HUES64 (cell line): ENCODE data around the gene GPRC5B.

Experiments used
- H3K27ac ChIP-seq: 2 replicates; pipeline ENCODE4 v1.7.0; 2013; ENCODE audit warnings: low read depth, low read length, inconsistent platforms
- H3K27me3 ChIP-seq: 2 replicates; pipeline ENCODE4 v1.6.1; 2013; ENCODE audit warnings: mild to moderate bottlenecking, low read length; ENCODE audit not compliant: insufficient read depth
- H3K36me3 ChIP-seq: 2 replicates; pipeline ENCODE4 v1.6.1; 2013; ENCODE audit warnings: mild to moderate bottlenecking, low read length; ENCODE audit not compliant: insufficient read depth
- H3K4me1 ChIP-seq: 2 replicates; pipeline ENCODE4 v1.6.1; 2013; ENCODE audit warnings: mild to moderate bottlenecking, low read length, moderate library complexity; ENCODE audit not compliant: insufficient read depth
- H3K4me3 ChIP-seq: 2 replicates; pipeline ENCODE4 v1.5.1; 2013; ENCODE audit warnings: mild to moderate bottlenecking, low read length, moderate library complexity
- H3K9ac ChIP-seq: 2 replicates; pipeline ENCODE4 v1.6.1; 2013; ENCODE audit warnings: mild to moderate bottlenecking, low read depth, low read length
- H3K9me3 ChIP-seq: 2 replicates; pipeline ENCODE4 v1.6.1; 2013; ENCODE audit warnings: low read depth, low read length; ENCODE audit not compliant: insufficient read depth
- WGBS: fragments of 150-250, 120-280 bp; methylation state at CpG from one replicate; pipeline ENCODE4 v1.1.7; 2013; ENCODE audit warnings: missing lambda C conversion rate; 5-methylcytosine and 5-hydroxymethylcytosine counted together

Gene GPRC5B

GRCh38 chr16:19809121-19809635, 75.5 kb downstream of the GPRC5B start:
- Histone ChIP-seq H3K27me3 (no peaks in the 10 kb centered on the region), H3K9ac (no peak overlapping the region), H3K27ac (no peak overlapping the region), H3K9me3 (peaks cover 32% of the 10 kb centered on the region), H3K36me3 (no peaks in the 10 kb centered on the region), H3K4me1 (peaks cover 6% of the 10 kb centered on the region; the same call in 1 of the 2 replicates), H3K4me3 (no peak overlapping the region)
- 93% methylated on average over 4 of the region's 4 CpGs for WGBS

GRCh38 chr16:19808061-19808641, 76.5 kb downstream of the GPRC5B start:
- no peaks in the 10 kb centered on the region for H3K36me3 ChIP-seq
- WGBS: 87% methylated on average over 5 of the region's 5 CpGs
- H3K9ac ChIP-seq: no peak overlapping the region
- H3K27ac ChIP-seq: no peak overlapping the region
- no peak overlapping the region for H3K4me3 ChIP-seq
- H3K27me3 ChIP-seq: no peaks in the 10 kb centered on the region
- peaks cover 6% of the 10 kb centered on the region; the same call in 1 of the 2 replicates for H3K4me1 ChIP-seq
- H3K9me3 ChIP-seq: peaks cover 26% of the 10 kb centered on the region
